K562 (cell line): ENCODE results near the gene NEUROD2. TPM values are rescaled to one million over a fixed set of nuclear protein-coding genes. Genes with fewer than 3 reads are reported as not detected.

Experiments used
- ATAC-seq: fragments of 200-7000 bp; cut with Tn5 transposase; 3 replicates; pipeline ENCODE4 v1.9.1; 2020; ENCODE audit warnings: moderate library complexity
- BruUV-seq: library from RNA; stranded (reverse); fragments of 400-500 nt; replicated peaks from 2 replicates; lab custom pipeline; 2021; lab: Mats Ljungman, UMichigan
- CTCF ChIA-PET: fragments of 300-600 bp; formaldehyde crosslinking; extraction: SDS; loops from one replicate; lab custom pipeline; 2021; ENCODE audit warnings: low intra/inter-chr PET ratio; lab: Yijun Ruan, JAX
- POLR2A ChIA-PET: fragments of 300-600, 350-650 bp; sonication (Branson Sonifier 250); formaldehyde crosslinking; extraction: SDS; loops from one replicate; lab custom pipeline; 2021; ENCODE audit warnings: antibody characterized with exemption, inconsistent platforms; lab: Yijun Ruan, JAX
- DNase-seq, 4 experiments: peaks; one replicate each; pipeline versions ENCODE4 v3.0.0 to v3.0.0-alpha.2; 2011 to 2018; ENCODE audit warnings: low spot score in 3 of 4, mixed read lengths in 3 of 4; ENCODE audit errors: extremely low read depth in 1 of 4
- FAIRE-seq: peaks from 2 replicates; lab custom pipeline; 2011; peaks lifted over from hg19 to GRCh38; lab: Jason Lieb, UNC
- H2AFZ ChIP-seq: 2 replicates; pipeline ENCODE4 v1.6.0; 2011; ENCODE audit warnings: low read depth, low read length, control low read depth, inconsistent platforms
- H3K27ac ChIP-seq: fragments of 200-600 bp; 3 replicates; pipeline ENCODE4 v1.8.0; 2011; ENCODE audit warnings: low read depth, mild to moderate bottlenecking, control low read depth, inconsistent platforms, low read length, moderate library complexity, mixed read lengths; ENCODE audit errors: extremely low read depth
- H3K27me3 ChIP-seq, 2 experiments: fragments of 300-600 bp in 1 of 2; 2 replicates in 1 of 2; 3 replicates in 1 of 2; pipeline versions ENCODE4 v1.6.0 to v1.8.0; 2011; ENCODE audit warnings: inconsistent platforms in 2 of 2, low read length in 2 of 2, mild to moderate bottlenecking in 1 of 2, mixed read lengths in 1 of 2, moderate library complexity in 1 of 2; ENCODE audit not compliant: control insufficient read depth in 2 of 2, insufficient read depth in 2 of 2
- H3K36me3 ChIP-seq: fragments of 300-600 bp; 3 replicates; pipeline ENCODE4 v1.8.0; 2011; ENCODE audit warnings: mild to moderate bottlenecking, low read length, inconsistent platforms; ENCODE audit not compliant: control insufficient read depth, insufficient read depth
- H3K4me1 ChIP-seq, 2 experiments: fragments of 200-600 bp in 1 of 2; replicated peaks in 1 of 2; 2 replicates in 1 of 2; 3 replicates in 1 of 2; pipeline versions ENCODE4 v1.5.1 to v1.8.0; 2011; ENCODE audit warnings: inconsistent platforms in 2 of 2, low read length in 2 of 2, mild to moderate bottlenecking in 1 of 2, mixed read lengths in 1 of 2, moderate library complexity in 1 of 2; ENCODE audit not compliant: control insufficient read depth in 2 of 2, insufficient read depth in 2 of 2
- H3K4me2 ChIP-seq: 2 replicates; pipeline ENCODE4 v1.6.1; 2011; ENCODE audit warnings: low read length, control low read depth, inconsistent platforms, mixed read lengths; ENCODE audit not compliant: insufficient read depth
- H3K4me3 ChIP-seq: fragments of 200-600 bp; sonication (generic), shearing (Covaris generic); 2 replicates; pipeline ENCODE4 v1.5.1; 2016; ENCODE audit warnings: control low read depth, inconsistent platforms
- H3K79me2 ChIP-seq: fragments of 200-600 bp; 3 replicates; pipeline ENCODE4 v1.8.0; 2011; ENCODE audit warnings: low read length, inconsistent platforms; ENCODE audit not compliant: control insufficient read depth, insufficient read depth
- H3K9ac ChIP-seq, 2 experiments: 2 replicates each; pipeline versions ENCODE4 v1.6.0 to v1.6.1; 2011; ENCODE audit warnings: low read depth in 2 of 2, low read length in 2 of 2, control low read depth in 1 of 2, inconsistent platforms in 1 of 2, mild to moderate bottlenecking in 1 of 2, mixed read lengths in 1 of 2; ENCODE audit not compliant: insufficient read depth in 1 of 2
- H3K9me1 ChIP-seq: one replicate; pipeline ENCODE4 v1.6.0; 2011; ENCODE audit warnings: inconsistent platforms, mild to moderate bottlenecking, low read length, moderate library complexity; ENCODE audit not compliant: control insufficient read depth, insufficient read depth
- H3K9me3 ChIP-seq: replicated peaks from 2 replicates; pipeline ENCODE4 v1.5.1; 2011; ENCODE audit warnings: low read depth, low read length, inconsistent platforms; ENCODE audit not compliant: control insufficient read depth, insufficient read depth
- H4K20me1 ChIP-seq: replicated peaks from 2 replicates; pipeline ENCODE4 v1.6.1; 2011; ENCODE audit warnings: low read length, inconsistent platforms, mixed read lengths; ENCODE audit not compliant: control insufficient read depth, insufficient read depth
- ETV6 ChIP-seq, 3 experiments: fragments of 150-350 bp in 1 of 3; sonication (generic) in 1 of 3; formaldehyde crosslinking in 1 of 3; IDR thresholded peaks; 2 replicates each; pipeline versions ENCODE4 v1.6.1 to v1.8.0; 2014 to 2022; ENCODE audit warnings: borderline replicate concordance in 2 of 3, low read depth in 2 of 3, antibody characterized with exemption in 1 of 3, low read length in 1 of 3, mild to moderate bottlenecking in 1 of 3, missing genetic modification reagents in 1 of 3
- HDAC1 ChIP-seq, 2 experiments: fragments of 450-650 bp; IDR thresholded peaks; 2 replicates each; pipeline ENCODE4 v1.6.1; 2016 to 2017; ENCODE audit warnings: inconsistent platforms in 1 of 2, mild to moderate bottlenecking in 1 of 2, moderate library complexity in 1 of 2
- HDAC2 ChIP-seq: fragments of 450-650 bp; IDR thresholded peaks from 2 replicates; pipeline ENCODE4 v1.6.1; 2016; ENCODE audit warnings: mild to moderate bottlenecking
- HSF4 ChIP-seq: fragments of 250-450 bp; sonication (Bioruptor Pico); IDR thresholded peaks from 2 replicates; pipeline ENCODE4 v2.1.2; 2022; ENCODE audit warnings: mild to moderate bottlenecking, moderate library complexity, borderline replicate concordance
- MECOM ChIP-seq: fragments of 250-450 bp; sonication (Bioruptor Pico); IDR thresholded peaks from 2 replicates; pipeline ENCODE4 v1.8.0; 2022; ENCODE audit warnings: inconsistent platforms
- MYC ChIP-seq, 2 experiments: fragments of 250-450 bp in 1 of 2; sonication (Bioruptor Pico) in 1 of 2; IDR thresholded peaks; 2 replicates each; pipeline versions ENCODE4 v1.5.1 to v1.6.1; 2012 to 2021; ENCODE audit warnings: low read depth in 2 of 2, borderline replicate concordance in 1 of 2, improper control_type of control experiment in 1 of 2, low read length in 1 of 2, mild to moderate bottlenecking in 1 of 2, moderate library complexity in 1 of 2
- ZNF609 ChIP-seq: sonication (generic); formaldehyde crosslinking; IDR thresholded peaks from 2 replicates; pipeline ENCODE4 v1.8.1; 2023; ENCODE audit warnings: missing genetic modification reagents, mild to moderate bottlenecking, borderline replicate concordance
- WGBS: fragments of 100-300 bp; shearing (Covaris generic); methylation state at CpG from one replicate; pipeline ENCODE4 v1.1.6; 2016; ENCODE audit warnings: low coverage, mixed read lengths; ENCODE audit not compliant: insufficient coverage; ENCODE audit errors: missing lambda C conversion rate; 5-methylcytosine and 5-hydroxymethylcytosine counted together
- in situ Hi-C: fragments of 300-500 bp; cut with MboI; formaldehyde crosslinking; loops from 4 replicates; pipeline ENCODE4 v1.15.0; 2018; ENCODE audit warnings: inconsistent platforms, mixed read lengths
- intact Hi-C: fragments of 100-400 bp; cut with micrococcal nuclease; formaldehyde crosslinking; loops from 2 replicates; pipeline ENCODE4 v1.14.2; 2022
- polyA plus RNA-seq, 8 experiments: library from polyadenylated mRNA; depleted of rRNA in 4 of 8; stranded (reverse) in 5 of 8; unstranded in 3 of 8; fragments of >200 nt; fragmentation: Nextera tagmentation in 2 of 8; fragmentation: Illumina TruSeq in 1 of 8; extraction: Ambion mirVana in 2 of 8; extraction: Trizol in 1 of 8; gene quantifications; 2 replicates each; pipeline versions ENCODE4 v1.2.1 to v1.2.3, GENCODE V29; 2011 to 2014; ENCODE audit warnings: inconsistent platforms in 1 of 8, missing spikeins in 1 of 8
- total RNA-seq, 7 experiments: library from RNA; depleted of rRNA in 6 of 7; stranded (reverse); fragments of >200 nt in 6 of 7; fragmentation: Illumina TruSeq in 2 of 7; extraction: Trizol in 2 of 7; gene quantifications; 2 replicates each; pipeline versions ENCODE4 v1.2.1 to v1.2.3, GENCODE V29; 2011 to 2021; ENCODE audit warnings: low replicate concordance in 1 of 7
- TF ChIP-seq, protein P1 (sequence below): conservative IDR thresholded peaks from 2 replicates; pipeline ENCODE4 v1.6.1; 2011; ENCODE audit warnings: low read depth, mild to moderate bottlenecking, low read length; ENCODE audit not compliant: control insufficient read depth
- TF ChIP-seq, protein P2 (sequence below): fragments of 250-450 bp; sonication (Bioruptor Pico); IDR thresholded peaks from 2 replicates; pipeline ENCODE4 v1.8.0; 2021; ENCODE audit warnings: borderline replicate concordance, mild to moderate bottlenecking, moderate library complexity; ENCODE audit not compliant: poor library complexity, severe bottlenecking
- TF ChIP-seq, protein P3 (sequence below): fragments of 450-650 bp; formaldehyde crosslinking; IDR thresholded peaks from 2 replicates; pipeline ENCODE4 v1.4.0; 2022; ENCODE audit warnings: mild to moderate bottlenecking, moderate library complexity

Gene NEUROD2
- total and polyA plus RNA-seq, 9 of the 15 experiments (the other 6 are each of a cell fraction or from before 2014, with no cell fraction given) = not detected

DNA sequence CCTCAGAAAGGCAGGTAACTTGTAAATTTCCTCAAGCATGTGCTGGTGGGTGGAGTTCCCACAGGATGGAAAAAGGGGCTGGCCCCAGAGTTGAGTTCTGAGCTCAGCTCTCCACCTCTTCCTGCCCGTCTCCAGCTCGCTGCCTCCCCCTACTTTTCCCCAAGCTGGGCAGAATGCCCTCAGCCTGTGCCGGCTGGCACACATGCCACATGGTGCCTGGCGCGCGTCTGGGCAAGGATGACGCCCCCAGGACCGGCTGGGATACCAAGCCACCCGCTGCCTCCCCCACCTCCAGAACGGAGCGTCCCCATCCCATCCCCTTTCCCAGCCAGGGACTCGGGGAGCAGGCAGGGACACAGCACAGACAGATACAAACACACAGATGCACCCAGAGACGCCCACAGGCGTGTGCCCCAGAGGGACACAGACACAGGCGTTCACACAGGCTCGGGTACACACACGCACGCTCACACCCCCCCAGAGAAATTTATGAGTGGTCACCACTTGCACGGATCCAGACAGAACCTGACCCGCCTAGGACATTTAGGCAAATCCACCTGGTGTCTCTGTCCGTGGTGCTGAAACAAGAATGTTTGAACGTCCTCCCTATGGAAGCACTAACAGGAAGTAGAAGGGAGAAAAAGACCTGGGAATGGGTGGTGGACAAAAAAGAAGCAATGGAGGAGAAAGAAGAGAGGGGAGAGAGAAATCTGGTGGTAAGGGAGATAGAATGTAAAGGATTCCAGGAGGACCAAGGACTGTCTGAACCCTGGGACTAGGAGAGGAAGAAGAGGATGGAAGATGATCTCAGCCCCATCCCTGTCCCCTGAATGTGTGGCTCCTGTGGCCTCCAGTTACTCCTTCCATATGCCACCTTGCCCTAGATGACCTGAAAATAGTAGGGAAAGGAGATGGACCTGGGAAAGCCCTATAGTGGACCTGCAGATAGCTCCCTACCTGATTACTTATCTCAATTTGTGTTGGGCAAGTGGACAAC is 15.5 kb downstream of the NEUROD2 start:
- H3K27me3 ChIP-seq = peaks cover 9 to 30% of the 10 kb centered on the region in 2 experiments
- in situ Hi-C loops = no loop called here
- TF ChIP-seq ETV6 (IDR thresholded peaks at IDR 0.05; ENCODE audit: borderline replicate concordance in 1 of 2, low read depth in 2 of 2, low read length in 1 of 2) (no peak), ETV6 (CRISPR knock-in tag; IDR thresholded peaks at IDR 0.05; ENCODE audit: borderline replicate concordance) (no peak), MYC (IDR thresholded peaks at IDR 0.05; ENCODE audit: low read depth, low read length) (no peak), MYC (CRISPR knock-in tag; IDR thresholded peaks at IDR 0.05; ENCODE audit: borderline replicate concordance, low read depth) (no peak), HDAC2 (peak; percentile 59; the same call in 1 of the 2 replicates), HDAC1 (IDR thresholded peaks at IDR 0.05) (0 out of 4 replicates have a peak, but pooled peaks of 1 of the 2 experiments have one; percentile 21), ZNF609 (CRISPR knock-in tag) (no peak), HSF4 (CRISPR knock-in tag) (no peak), MECOM (CRISPR knock-in tag) (no peak)
- TF ChIP-seq, protein P1, sequence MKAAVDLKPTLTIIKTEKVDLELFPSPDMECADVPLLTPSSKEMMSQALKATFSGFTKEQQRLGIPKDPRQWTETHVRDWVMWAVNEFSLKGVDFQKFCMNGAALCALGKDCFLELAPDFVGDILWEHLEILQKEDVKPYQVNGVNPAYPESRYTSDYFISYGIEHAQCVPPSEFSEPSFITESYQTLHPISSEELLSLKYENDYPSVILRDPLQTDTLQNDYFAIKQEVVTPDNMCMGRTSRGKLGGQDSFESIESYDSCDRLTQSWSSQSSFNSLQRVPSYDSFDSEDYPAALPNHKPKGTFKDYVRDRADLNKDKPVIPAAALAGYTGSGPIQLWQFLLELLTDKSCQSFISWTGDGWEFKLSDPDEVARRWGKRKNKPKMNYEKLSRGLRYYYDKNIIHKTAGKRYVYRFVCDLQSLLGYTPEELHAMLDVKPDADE = no peak
- TF ChIP-seq, protein P2, sequence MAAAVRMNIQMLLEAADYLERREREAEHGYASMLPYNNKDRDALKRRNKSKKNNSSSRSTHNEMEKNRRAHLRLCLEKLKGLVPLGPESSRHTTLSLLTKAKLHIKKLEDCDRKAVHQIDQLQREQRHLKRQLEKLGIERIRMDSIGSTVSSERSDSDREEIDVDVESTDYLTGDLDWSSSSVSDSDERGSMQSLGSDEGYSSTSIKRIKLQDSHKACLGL (CRISPR knock-in tag) = no peak
- TF ChIP-seq, protein P3, sequence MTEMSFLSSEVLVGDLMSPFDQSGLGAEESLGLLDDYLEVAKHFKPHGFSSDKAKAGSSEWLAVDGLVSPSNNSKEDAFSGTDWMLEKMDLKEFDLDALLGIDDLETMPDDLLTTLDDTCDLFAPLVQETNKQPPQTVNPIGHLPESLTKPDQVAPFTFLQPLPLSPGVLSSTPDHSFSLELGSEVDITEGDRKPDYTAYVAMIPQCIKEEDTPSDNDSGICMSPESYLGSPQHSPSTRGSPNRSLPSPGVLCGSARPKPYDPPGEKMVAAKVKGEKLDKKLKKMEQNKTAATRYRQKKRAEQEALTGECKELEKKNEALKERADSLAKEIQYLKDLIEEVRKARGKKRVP (CRISPR knock-in tag) = no peak

More for the DNA sequence above, 15.5 kb downstream of the NEUROD2 start:
- H3K4me3 ChIP-seq = no peak overlapping the region
- peaks cover 0 to 7% of the 10 kb centered on the region in 2 experiments; a peak in 1 of 5 replicates for H3K4me1 ChIP-seq
- no peaks in the 10 kb centered on the region for H3K79me2 ChIP-seq
- no peaks in the 10 kb centered on the region for H3K9me3 ChIP-seq
- ChIA-PET CTCF (no interaction called here), POLR2A (no interaction called here)
- no peak overlapping the region for H3K4me2 ChIP-seq
- WGBS = 1% methylated on average over 22 of the region's 22 CpGs
- intact Hi-C loops = no loop called here
- no peak overlapping the region for H2AFZ ChIP-seq
- no peaks in the 10 kb centered on the region for H3K9me1 ChIP-seq
- peak; percentile 88 for FAIRE-seq
- DNase-seq = peak; percentile 59 to 75 (median 62)
- ATAC-seq = peak; percentile 70
- H4K20me1 ChIP-seq = peaks cover 6% of the 10 kb centered on the region; the same call in 1 of the 2 replicates
- no peak overlapping the region for H3K27ac ChIP-seq
- no peak overlapping the region for H3K9ac ChIP-seq
- no TSS peak for BruUV-seq
- H3K36me3 ChIP-seq = no peaks in the 10 kb centered on the region
